ENCODE measurements around the gene STAT5B.
"Not testable (repeated sequence)": the region's sequence is repeated elsewhere in the genome, so short reads cannot be mapped to it uniquely, and the experiment has no call there.

Gene STAT5B

GRCh38 chr17:42192189-42193126, 83.7 kb downstream of the STAT5B start:
- no peak for DNase-seq

GRCh38 chr17:42191275-42191608, 84.9 kb downstream of the STAT5B start:
- DNase-seq: no peak

DNA sequence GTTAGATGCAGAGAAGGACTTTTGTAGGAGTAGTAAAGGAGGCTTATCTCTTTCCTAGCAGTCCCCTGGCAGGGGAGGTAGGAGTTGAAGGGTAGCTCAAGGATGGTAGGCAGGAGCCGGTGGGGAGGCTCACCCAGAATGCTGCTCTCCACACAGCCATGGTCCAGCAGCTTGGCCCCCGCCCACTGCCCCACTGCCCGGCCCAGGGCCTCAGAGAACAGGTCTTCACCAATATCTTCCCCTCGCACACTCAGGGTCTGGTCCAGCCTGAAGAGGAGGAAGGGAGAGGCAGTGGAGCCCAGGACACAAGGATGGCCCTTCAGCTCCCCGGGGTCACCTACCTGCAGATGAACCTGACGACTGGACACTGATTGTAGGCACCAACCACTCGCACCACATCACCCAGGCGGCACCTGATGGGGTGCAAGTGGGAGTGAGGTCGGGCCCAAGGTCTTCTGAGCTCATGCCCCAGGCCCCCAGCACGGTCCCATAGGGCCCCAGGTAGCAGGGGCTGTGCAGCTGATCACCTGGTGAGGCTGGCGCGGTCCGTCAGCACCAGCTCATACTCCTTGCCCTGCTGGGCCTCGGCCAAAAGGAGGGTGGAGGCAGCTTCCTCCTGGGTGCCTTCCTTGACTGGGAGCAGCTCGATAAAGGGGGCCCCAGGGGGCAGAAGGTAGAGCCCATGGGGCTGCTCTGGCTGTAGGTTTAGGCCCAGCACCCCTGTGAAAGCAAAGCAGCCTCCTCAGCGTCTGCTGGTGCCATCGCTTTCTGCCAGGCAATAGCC, 85.5 kb downstream of the STAT5B start:
- DNase-seq: no peak

DNA sequence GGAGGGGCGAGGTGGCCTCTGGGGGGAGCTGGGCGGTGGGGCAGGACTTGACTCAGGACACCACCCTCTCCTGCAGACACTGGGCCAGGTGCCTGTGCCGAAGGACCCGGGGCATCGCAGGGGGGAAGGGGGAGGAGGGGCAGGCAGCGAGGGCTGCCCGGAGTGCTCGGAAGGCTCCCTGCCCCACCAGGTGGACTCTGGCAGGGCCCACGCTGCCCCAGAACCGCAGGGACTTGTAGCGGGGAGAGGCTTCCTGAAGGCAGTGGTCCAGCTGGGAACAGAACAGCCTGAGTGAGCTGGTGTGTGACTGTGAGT, 86.6 kb downstream of the STAT5B start:
- no peak for DNase-seq

DNA sequence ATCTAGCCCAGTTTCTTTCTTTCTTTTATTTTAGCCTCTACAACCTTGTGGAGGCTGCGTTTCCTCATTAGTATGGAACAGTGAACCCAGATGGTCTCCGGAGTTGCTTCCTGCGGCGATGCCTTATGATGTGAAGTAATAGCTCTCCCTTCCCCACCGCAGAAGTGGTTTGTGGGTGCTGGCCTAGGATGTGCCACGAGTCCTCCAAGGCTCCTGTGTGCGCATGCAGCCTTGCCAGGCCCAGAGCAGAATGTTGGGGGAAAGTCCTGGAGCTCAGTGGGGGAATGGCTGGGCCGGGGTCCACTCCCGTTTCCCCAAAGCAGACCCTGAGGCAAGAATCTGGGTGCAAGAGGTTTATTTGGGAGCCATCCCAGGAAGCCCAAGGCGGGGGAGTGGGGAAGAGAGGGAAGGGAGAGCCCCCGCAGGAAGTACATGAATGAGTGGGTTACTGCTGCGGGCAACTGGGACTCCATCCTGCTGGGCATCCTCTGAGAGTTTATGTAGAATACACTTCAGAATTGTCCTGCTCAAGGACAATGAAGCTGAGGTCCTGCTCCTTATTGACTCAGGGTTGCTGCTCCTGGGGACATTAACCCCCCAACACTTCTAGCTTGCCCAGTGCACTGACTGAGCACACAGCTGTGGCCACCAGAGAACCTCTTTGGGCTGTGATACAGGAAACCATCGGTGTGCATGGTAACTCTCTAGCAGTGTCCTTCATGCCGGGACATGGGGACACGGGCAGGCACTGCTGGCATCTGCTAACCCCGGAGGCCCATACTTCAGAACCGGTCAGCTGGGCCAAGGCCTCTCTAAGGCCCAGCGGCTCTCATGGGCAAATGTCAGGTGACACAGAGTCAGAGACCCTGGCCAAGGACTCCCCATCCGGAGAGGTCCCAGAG, 87.2 kb downstream of the STAT5B start:
- no peak for DNase-seq

DNA sequence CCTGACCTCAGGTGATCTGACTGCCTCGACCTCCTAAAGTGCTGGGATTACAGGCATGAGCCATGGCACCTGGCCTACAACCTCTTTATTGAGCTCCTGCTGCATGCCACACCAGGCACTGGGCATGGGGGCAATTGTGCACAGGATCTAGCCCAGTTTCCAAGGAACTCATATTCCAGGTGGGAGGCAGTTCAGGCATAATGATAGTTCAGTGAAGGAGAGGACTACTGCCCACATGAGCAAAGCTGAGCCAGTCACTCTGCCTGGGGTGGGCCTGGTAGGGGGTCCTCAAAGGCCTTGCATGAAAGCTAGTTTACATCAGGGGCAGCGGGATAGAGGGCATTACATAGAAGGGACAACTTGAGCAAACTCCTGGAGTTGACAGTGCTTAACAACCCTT, 88.4 kb downstream of the STAT5B start:
- no peak for DNase-seq

DNA sequence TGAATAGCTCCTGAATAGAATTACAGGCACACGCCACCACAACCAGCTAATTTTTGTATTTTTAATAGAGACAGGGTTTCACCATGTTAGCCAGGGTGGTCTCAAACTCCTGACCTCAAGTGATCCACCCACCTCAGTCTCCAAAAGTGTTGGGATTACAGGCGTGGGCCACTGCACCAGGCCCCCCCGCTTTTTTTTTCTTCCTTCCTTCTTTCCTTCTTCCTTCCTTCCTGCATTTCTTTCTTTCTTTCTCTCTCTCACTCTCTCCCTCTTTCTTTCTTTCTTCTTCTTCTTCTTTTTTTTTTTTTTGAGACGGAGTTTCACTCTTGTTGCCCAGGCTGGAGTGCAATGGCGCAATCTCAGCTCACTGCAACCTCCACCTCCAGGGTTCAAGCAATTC, 90.0 kb downstream of the STAT5B start:
- not testable (repeated sequence) for DNase-seq

GRCh38 chr17:42185621-42185930, 90.6 kb downstream of the STAT5B start:
- DNase-seq: no peak

GRCh38 chr17:42184713-42185620, 91.2 kb downstream of the STAT5B start, which contains the start of gene HCRT:
Gene HCRT (minus strand): TSS chr17:42185452. CDS start chr17:42185365, 87 bp downstream.
- no peak for DNase-seq

DNA sequence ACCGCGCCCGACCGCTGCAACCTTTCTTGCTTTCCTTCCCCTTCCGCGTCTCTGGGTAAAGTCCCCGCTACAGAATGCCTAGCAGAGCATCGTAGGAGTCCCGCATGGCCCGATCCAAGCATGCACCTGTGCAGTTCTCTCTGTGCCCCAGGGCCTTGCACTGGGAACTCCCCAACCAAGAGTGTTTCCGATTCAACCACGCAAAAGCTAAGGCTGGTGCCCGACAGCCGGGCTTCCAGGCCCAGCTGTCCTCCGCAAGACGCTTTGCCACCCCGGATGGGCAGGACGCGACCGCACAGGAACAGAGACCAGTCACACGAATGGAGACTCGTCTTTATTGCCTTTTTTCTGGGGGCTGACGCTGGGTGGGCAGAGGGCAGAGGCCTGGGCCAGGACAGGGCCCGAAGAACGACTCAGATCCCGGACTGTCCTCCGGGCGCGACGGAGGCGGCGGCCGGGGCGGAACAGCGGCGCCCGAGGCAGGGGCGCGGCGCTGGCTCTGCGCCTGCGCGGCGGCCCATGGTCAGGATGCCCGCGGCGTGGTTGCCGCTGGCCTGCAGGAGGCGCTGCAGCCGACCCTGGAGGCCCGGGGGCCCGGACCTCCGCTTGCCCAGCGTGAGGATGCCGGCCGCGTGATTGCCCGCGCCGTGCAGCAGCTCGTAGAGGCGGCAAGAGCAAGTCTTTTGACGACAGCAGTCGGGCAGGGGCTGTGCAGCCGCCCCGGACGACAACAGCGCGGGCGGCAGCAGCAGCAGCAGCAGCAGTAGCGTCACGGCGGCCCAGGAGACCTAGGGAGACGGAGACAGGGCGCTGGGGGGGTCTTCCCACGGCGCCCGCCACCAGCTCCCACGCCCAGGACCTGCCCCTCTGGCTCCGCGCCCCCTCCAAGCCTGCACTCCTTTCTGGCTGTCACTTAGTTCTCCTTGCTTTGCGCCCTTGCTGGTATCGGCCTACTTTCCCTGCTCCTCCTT, 92.2 kb downstream of the STAT5B start:
- DNase-seq: peak; percentile 83

GRCh38 chr17:42182927-42183734, 93.1 kb downstream of the STAT5B start:
- DNase-seq: no peak

GRCh38 chr17:42181851-42182207, 94.4 kb downstream of the STAT5B start:
- no peak for DNase-seq

DNA sequence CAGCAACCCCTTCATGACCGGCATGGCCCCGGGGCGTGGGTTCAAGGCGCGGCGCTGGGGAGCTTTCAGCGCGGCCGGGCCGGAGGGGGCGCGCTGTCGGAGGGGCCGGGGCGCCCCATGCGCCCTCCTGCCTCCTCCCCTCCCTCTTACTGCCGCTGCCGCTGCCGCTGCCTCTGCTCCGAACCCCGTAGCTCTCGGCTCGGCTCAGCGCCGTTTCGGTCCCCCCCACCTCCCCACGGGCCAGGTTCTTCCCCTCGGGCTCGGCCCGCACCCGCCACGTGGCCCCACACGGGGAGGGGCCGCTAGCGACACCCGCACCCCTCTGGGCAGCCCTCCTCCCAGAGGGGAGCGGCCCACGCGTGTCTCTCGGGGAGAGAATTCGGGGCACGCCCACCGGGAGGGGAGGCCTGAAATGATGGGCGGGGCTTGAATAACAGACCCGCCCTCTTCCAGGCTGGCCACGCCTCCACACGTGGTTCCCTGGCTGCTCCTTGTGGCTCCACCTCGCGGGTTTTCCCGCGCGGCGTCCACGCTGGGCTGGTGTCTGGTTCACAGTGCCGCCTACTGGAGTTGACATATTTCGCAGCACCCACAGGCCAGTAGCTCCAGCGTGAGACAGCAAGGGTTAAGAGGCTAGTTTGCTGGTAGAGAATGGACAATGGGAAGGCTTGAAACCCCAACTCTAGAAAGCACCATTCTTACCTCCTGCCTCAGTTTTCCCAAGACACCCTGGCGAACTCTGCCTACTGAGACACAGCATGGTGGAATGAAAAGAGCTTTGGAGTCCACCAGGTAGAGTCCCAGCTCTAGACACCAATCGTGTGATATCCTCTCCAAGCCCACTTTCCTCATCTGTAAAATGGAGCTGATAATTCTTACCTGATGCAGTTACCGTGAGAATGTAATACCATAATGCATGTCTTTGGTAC, 95.0 kb downstream of the STAT5B start, which contains the start of gene KCNH4:
Gene KCNH4, minus strand, starts transcription at position 221 of the 929 bp plus-strand sequence. Its CDS starts 197 bp downstream, at position 24.
- DNase-seq: peak; percentile 93

DNA sequence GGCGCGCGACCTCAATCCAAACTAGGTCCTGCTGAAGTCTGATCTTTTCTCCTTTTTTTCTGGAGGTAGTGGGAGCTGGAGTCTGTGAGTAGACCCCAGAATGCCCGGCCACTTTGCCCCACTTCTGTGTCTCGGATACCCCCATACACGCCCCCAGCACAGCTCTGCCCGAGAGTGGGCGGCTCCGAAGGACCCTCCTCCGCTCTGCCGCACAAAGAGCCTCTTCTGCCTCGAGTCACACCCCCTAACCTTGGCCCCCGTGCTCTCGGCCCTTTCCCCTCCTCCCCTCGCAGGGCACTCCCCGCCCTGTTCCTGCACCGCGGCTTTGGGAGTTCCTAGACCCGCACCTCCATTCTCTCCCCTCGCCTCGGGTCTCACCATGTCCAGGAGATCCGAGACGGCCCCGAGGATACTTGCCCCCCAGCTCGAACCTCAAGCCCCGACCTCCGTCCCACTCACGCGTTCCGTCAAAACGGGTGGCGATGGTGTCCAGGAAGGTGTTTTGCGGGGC, 95.7 kb downstream of the STAT5B start:
- no peak for DNase-seq

GRCh38 chr17:42179911-42180410, 96.2 kb downstream of the STAT5B start:
- no peak for DNase-seq

DNA sequence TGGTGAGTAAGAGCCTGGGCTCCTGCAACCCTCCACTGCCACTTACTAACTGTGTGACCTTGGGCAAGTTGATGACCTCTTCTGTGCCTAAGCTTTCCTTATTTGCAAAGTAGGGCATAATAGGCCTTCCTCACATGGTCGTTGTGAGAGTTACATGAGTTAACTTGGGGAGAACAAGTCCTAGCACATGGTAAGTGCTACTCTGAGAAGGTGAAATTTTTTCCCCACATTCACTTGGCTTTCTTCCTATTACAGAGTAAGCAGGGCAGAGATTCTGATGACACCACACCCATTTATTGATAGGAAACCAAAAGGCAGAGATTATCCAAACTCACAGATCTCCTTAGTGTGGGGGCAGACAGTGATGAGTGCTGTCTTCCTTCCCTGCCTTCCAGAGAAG, 96.9 kb downstream of the STAT5B start:
- DNase-seq: no peak

DNA sequence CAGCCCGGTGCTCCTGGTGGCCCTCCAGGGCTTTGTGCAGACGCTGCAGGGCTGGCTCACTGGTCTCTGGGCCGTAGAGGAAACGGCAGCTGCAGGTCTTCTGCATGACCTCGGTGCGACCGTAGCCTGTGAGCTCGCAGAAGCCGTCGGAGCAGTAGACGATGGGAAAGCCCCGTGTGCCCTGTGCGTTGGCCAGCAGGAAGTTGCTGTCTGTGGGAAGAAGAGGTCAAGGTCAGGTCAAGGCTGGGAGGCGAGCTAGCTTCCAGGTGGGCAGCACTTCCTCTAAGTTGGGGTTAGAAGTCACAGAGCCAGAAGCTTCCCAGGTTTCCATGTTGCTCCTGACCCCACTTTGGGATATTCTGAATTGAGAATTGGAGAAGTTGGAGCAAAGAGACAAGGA, 97.4 kb downstream of the STAT5B start:
- DNase-seq: peak; percentile 43

- DNase-seq: no peak
Measured at GRCh38 chr17:42177684-42178083, 98.5 kb downstream of the STAT5B start.

Data from CD4-positive, alpha-beta T cell treated with Interleukin-21 for 1 hour (primary cell).